ENCODE results near the gene GPR153.

DNA sequence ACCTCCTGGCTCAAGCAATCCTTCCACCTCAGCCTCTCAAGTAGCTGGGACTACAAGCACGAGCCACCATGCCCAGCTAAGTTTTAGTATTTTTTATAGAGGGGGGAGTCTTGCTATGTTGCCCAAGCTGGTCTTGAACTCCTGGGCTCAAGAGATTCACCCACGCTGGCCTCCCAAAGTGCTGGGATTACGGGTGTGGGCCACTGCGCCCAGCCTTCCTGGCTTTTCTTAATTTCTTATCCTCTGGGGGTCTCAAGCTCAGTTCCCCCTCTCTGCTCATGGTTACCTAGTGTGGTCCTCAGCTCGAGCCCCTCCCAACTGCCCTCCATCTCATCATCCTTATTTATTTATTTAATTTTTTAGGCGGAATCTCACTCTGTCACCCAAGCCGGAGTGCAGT lies 58.6 kb downstream of the GPR153 start:
- TF ChIP-seq, protein P1, sequence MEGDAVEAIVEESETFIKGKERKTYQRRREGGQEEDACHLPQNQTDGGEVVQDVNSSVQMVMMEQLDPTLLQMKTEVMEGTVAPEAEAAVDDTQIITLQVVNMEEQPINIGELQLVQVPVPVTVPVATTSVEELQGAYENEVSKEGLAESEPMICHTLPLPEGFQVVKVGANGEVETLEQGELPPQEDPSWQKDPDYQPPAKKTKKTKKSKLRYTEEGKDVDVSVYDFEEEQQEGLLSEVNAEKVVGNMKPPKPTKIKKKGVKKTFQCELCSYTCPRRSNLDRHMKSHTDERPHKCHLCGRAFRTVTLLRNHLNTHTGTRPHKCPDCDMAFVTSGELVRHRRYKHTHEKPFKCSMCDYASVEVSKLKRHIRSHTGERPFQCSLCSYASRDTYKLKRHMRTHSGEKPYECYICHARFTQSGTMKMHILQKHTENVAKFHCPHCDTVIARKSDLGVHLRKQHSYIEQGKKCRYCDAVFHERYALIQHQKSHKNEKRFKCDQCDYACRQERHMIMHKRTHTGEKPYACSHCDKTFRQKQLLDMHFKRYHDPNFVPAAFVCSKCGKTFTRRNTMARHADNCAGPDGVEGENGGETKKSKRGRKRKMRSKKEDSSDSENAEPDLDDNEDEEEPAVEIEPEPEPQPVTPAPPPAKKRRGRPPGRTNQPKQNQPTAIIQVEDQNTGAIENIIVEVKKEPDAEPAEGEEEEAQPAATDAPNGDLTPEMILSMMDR (conservative IDR thresholded peaks at IDR 0.05 in 1 of 2, IDR thresholded peaks at IDR 0.05 in 1 of 2; ENCODE audit: low read depth in 1 of 2, low read length in 2 of 2) = no peak
- TF ChIP-seq EZH2 (IDR thresholded peaks at IDR 0.05; ENCODE audit: low read length, missing control alignments) = no peak
